Measurements from ENCODE around the gene COL19A1.
A peak's percentile ranks its signal among the peaks of the same experiment; 100 is the strongest.

COL19A1 gene

DNA sequence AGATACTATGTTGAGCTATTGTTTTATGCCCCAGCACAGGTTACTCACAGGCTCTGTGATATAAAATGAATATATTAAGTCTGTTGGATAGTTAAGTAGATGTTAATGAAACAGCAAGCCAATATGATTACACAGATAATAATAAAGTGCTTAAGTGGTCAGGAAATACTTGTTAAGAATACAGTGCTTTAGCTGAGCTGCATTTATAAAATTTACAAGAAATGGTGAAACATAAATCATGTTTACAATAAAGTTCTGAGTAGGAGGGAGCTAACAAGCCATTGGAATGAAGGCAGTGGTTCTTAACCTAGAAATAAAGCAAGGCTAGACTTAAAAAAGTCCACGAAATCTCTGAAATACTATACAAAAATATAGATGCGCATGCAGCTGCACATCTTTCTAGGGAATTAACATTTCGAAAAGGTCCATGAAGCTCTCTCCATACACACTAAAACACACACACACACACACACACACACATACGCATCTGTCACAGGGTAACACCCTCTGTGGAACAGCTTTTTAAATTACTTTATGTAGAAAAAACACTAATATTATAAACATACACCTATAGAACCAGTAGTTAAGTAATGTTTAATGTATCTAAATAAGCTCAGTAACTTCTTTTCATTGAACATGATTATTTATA is 349.2 kb downstream of the COL19A1 start:
- Histone ChIP-seq H3K9me3 (ENCODE audit: insufficient read depth, low read length) (no peaks in the 10 kb centered on the region), H3K9ac (ENCODE audit: insufficient read length, low read depth) (no peak overlapping the region), H3K36me3 (ENCODE audit: insufficient read depth, insufficient read length, low read length) (no peaks in the 10 kb centered on the region), H3K4me3 (ENCODE audit: insufficient read length, low read depth) (no peak overlapping the region), H3K4me1 (ENCODE audit: insufficient read depth, insufficient read length) (no peaks in the 10 kb centered on the region), H3K27me3 (ENCODE audit: insufficient read depth, insufficient read length) (no peaks in the 10 kb centered on the region)
- no peak for DNase-seq (ENCODE audit: low read depth, low spot score)
- TF ChIP-seq YY1 (IDR thresholded peaks at IDR 0.05; ENCODE audit: insufficient read depth, insufficient read length): no peak

GRCh38 chr6:70216767-70217166 is 350.4 kb downstream of the COL19A1 start:
- no peaks in the 10 kb centered on the region for H3K36me3 ChIP-seq (ENCODE audit: insufficient read depth, insufficient read length, low read length)
- H3K4me1 ChIP-seq (ENCODE audit: insufficient read depth, insufficient read length): no peaks in the 10 kb centered on the region
- H3K27me3 ChIP-seq (ENCODE audit: insufficient read depth, insufficient read length): no peaks in the 10 kb centered on the region
- TF ChIP-seq ZNF274 (IDR thresholded peaks at IDR 0.05; ENCODE audit: low read depth, low read length) (no peak), SUZ12 (IDR thresholded peaks at IDR 0.05; ENCODE audit: extremely low read depth, insufficient read depth, insufficient read length) (no peak), YY1 (IDR thresholded peaks at IDR 0.05; ENCODE audit: insufficient read depth, insufficient read length) (no peak)
- no peak overlapping the region for H3K9ac ChIP-seq (ENCODE audit: insufficient read length, low read depth)
- DNase-seq (ENCODE audit: low read depth, low spot score): no peak
- H3K4me3 ChIP-seq (ENCODE audit: insufficient read length, low read depth): no peak overlapping the region
- no peaks in the 10 kb centered on the region for H3K9me3 ChIP-seq (ENCODE audit: insufficient read depth, low read length)

- Histone ChIP-seq H3K27me3 (ENCODE audit: insufficient read depth, insufficient read length) (no peaks in the 10 kb centered on the region), H3K4me3 (ENCODE audit: insufficient read length, low read depth) (no peak overlapping the region)
Measured at GRCh38 chr6:70219943-70220613, 353.7 kb downstream of the COL19A1 start.

DNA sequence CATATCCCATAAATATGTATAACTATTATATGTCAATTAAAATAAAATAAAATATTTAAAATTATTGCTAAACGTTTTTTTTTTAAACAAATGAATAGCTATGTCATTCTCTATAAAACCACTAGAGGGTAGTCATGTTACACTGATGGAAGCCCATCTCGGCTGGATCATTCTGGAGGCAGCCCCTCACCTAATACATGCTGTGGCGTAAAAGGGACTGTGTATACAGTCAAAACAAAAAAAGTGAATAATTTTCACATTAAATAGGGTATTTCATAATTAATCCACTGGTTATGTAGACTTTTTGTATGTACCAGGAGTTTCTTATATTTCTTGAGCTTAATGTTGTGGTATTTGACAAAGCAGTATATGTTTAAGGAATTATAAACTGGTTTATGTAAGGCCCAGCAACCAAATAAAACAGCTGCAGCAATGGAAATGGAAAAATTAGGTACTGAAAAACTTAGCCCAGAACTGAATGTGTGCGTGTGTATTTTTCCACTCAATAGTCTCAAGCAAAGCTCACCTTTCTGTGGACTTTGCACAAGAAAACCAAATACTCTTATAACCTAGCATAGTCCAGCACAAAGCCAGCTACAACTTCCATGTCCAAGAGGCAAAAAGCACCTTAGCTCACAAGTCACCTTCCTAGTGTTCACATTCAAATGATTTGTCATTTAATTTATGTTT is 354.8 kb downstream of the COL19A1 start:
- peak; percentile 8 for DNase-seq (ENCODE audit: low read depth, low spot score)
- H3K4me3 ChIP-seq (ENCODE audit: insufficient read length, low read depth): no peak overlapping the region
- H3K9ac ChIP-seq (ENCODE audit: insufficient read length, low read depth): no peak overlapping the region
- no peaks in the 10 kb centered on the region for H3K36me3 ChIP-seq (ENCODE audit: insufficient read depth, insufficient read length, low read length)
- H3K9me3 ChIP-seq (ENCODE audit: insufficient read depth, low read length): no peaks in the 10 kb centered on the region
- H3K4me1 ChIP-seq (ENCODE audit: insufficient read depth, insufficient read length): no peaks in the 10 kb centered on the region
- no peaks in the 10 kb centered on the region for H3K27me3 ChIP-seq (ENCODE audit: insufficient read depth, insufficient read length)
- TF ChIP-seq YY1 (IDR thresholded peaks at IDR 0.05; ENCODE audit: insufficient read depth, insufficient read length): no peak
- no peak for TF ChIP-seq ZNF274 (IDR thresholded peaks at IDR 0.05; ENCODE audit: low read depth, low read length)
- no peak for TF ChIP-seq SUZ12 (IDR thresholded peaks at IDR 0.05; ENCODE audit: extremely low read depth, insufficient read depth, insufficient read length)

More at GRCh38 chr6:70219943-70220613, 353.7 kb downstream of the COL19A1 start:
- Histone ChIP-seq H3K9me3 (ENCODE audit: insufficient read depth, low read length) (no peaks in the 10 kb centered on the region), H3K4me1 (ENCODE audit: insufficient read depth, insufficient read length) (no peaks in the 10 kb centered on the region), H3K9ac (ENCODE audit: insufficient read length, low read depth) (no peak overlapping the region), H3K36me3 (ENCODE audit: insufficient read depth, insufficient read length, low read length) (no peaks in the 10 kb centered on the region)
- TF ChIP-seq SUZ12 (IDR thresholded peaks at IDR 0.05; ENCODE audit: extremely low read depth, insufficient read depth, insufficient read length): no peak
- TF ChIP-seq YY1 (IDR thresholded peaks at IDR 0.05; ENCODE audit: insufficient read depth, insufficient read length): no peak
- no peak for TF ChIP-seq ZNF274 (IDR thresholded peaks at IDR 0.05; ENCODE audit: low read depth, low read length)
- DNase-seq (ENCODE audit: low read depth, low spot score): no peak

DNA sequence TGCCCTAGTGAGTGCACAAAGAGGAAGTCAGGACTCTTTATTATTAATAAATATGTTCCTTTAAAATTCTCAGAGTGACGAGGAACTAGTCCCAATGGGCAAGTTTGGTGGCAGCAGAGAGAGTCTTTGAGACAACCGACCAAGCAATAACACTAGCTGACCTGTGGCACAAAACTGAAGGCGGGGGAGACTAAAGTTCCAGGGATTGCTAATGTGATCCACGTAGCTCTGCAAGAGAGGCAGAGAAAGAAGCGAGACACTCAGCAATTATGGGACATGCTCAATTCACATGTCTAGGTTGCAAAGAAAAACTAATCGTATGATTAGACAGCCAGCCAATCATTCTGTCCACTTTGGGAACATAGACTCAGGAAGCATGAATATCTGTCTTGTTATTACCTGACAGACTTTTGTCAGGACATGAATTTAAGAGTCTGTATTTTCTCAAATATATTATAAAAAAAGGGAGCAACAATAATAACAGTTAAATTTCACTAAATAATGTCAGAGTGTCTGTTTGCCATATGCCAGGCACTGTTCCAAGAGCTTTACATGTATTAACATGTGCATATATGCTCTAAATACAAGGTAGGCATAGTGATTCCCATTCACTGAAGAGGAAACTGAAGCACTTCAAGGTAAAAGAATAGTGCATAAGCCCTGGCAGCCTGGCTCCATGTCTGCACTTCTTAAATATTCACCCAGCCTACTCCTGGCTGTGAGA is 355.5 kb downstream of the COL19A1 start:
- no peak for DNase-seq (ENCODE audit: low read depth, low spot score)
- Histone ChIP-seq H3K9me3 (ENCODE audit: insufficient read depth, low read length) (no peaks in the 10 kb centered on the region), H3K36me3 (ENCODE audit: insufficient read depth, insufficient read length, low read length) (no peaks in the 10 kb centered on the region), H3K4me1 (ENCODE audit: insufficient read depth, insufficient read length) (no peaks in the 10 kb centered on the region), H3K4me3 (ENCODE audit: insufficient read length, low read depth) (no peak overlapping the region), H3K9ac (ENCODE audit: insufficient read length, low read depth) (no peak overlapping the region), H3K27me3 (ENCODE audit: insufficient read depth, insufficient read length) (no peaks in the 10 kb centered on the region)
- TF ChIP-seq ZNF274 (IDR thresholded peaks at IDR 0.05; ENCODE audit: low read depth, low read length) (no peak), YY1 (IDR thresholded peaks at IDR 0.05; ENCODE audit: insufficient read depth, insufficient read length) (no peak), SUZ12 (IDR thresholded peaks at IDR 0.05; ENCODE audit: extremely low read depth, insufficient read depth, insufficient read length) (no peak)

- Histone ChIP-seq H3K9me3 (ENCODE audit: insufficient read depth, low read length) (no peaks in the 10 kb centered on the region), H3K36me3 (ENCODE audit: insufficient read depth, insufficient read length, low read length) (no peaks in the 10 kb centered on the region), H3K4me1 (ENCODE audit: insufficient read depth, insufficient read length) (no peaks in the 10 kb centered on the region), H3K27me3 (ENCODE audit: insufficient read depth, insufficient read length) (no peaks in the 10 kb centered on the region), H3K9ac (ENCODE audit: insufficient read length, low read depth) (no peak overlapping the region), H3K4me3 (ENCODE audit: insufficient read length, low read depth) (no peak overlapping the region)
- no peak for TF ChIP-seq ZNF274 (IDR thresholded peaks at IDR 0.05; ENCODE audit: low read depth, low read length)
- DNase-seq (ENCODE audit: low read depth, low spot score): no peak
Measured at GRCh38 chr6:70222439-70222749, 356.0 kb downstream of the COL19A1 start.

- Histone ChIP-seq H3K36me3 (ENCODE audit: insufficient read depth, insufficient read length, low read length) (no peaks in the 10 kb centered on the region), H3K9ac (ENCODE audit: insufficient read length, low read depth) (no peak overlapping the region), H3K9me3 (ENCODE audit: insufficient read depth, low read length) (no peaks in the 10 kb centered on the region), H3K4me1 (ENCODE audit: insufficient read depth, insufficient read length) (no peaks in the 10 kb centered on the region), H3K4me3 (ENCODE audit: insufficient read length, low read depth) (no peak overlapping the region), H3K27me3 (ENCODE audit: insufficient read depth, insufficient read length) (no peaks in the 10 kb centered on the region)
- no peak for DNase-seq (ENCODE audit: low read depth, low spot score)
- no peak for TF ChIP-seq ZNF274 (IDR thresholded peaks at IDR 0.05; ENCODE audit: low read depth, low read length)
- no peak for TF ChIP-seq YY1 (IDR thresholded peaks at IDR 0.05; ENCODE audit: insufficient read depth, insufficient read length)
- no peak for TF ChIP-seq SUZ12 (IDR thresholded peaks at IDR 0.05; ENCODE audit: extremely low read depth, insufficient read depth, insufficient read length)
Measured at GRCh38 chr6:70225055-70225454, 358.7 kb downstream of the COL19A1 start.

Data from NT2/D1 (cell line).